Lung (tissue), 16 donors: ENCODE data around the gene PPP2R3A. TPM values are rescaled to one million over a fixed set of nuclear protein-coding genes. Genes with fewer than 3 reads are reported as not detected.
A peak's percentile ranks its signal among the peaks of the same experiment; 100 is the strongest.

Experiments
- ATAC-seq: fragments of 200-7000 bp; cut with Tn5 transposase; one replicate; pipeline ENCODE4 v1.9.1; 2020; ENCODE audit warnings: moderate number of reproducible peaks; ENCODE audit not compliant: insufficient read depth, low FRiP score
- DNase-seq, 3 donors: peaks; one replicate each; pipeline ENCODE4 v3.0.0-alpha.2; 2013 to 2017
- H3K27ac ChIP-seq, 2 donors: one replicate each; pipeline ENCODE4 v1.5.1; 2013; ENCODE audit warnings: mild to moderate bottlenecking in 2 of 2, moderate library complexity in 2 of 2, control low read depth in 1 of 2, inconsistent platforms in 1 of 2, low read depth in 1 of 2, low read length in 1 of 2
- H3K27me3 ChIP-seq, 3 donors: one replicate each; pipeline ENCODE4 v1.5.1; 2013; ENCODE audit warnings: low read length in 2 of 3; ENCODE audit not compliant: control insufficient read depth in 3 of 3, insufficient read depth in 3 of 3
- H3K36me3 ChIP-seq, 4 donors: one replicate each; pipeline ENCODE4 v1.5.1; 2013; ENCODE audit warnings: low read length in 4 of 4, mild to moderate bottlenecking in 1 of 4, moderate library complexity in 1 of 4; ENCODE audit not compliant: control insufficient read depth in 4 of 4, insufficient read depth in 4 of 4
- H3K4me1 ChIP-seq, 5 donors: one replicate each; pipeline ENCODE4 v1.5.1; 2013; ENCODE audit warnings: low read length in 5 of 5, mild to moderate bottlenecking in 2 of 5, moderate library complexity in 1 of 5; ENCODE audit not compliant: control insufficient read depth in 5 of 5, insufficient read depth in 5 of 5
- H3K4me3 ChIP-seq: one replicate; pipeline ENCODE4 v1.5.1; 2013; ENCODE audit warnings: mild to moderate bottlenecking, control low read depth, moderate library complexity
- H3K9ac ChIP-seq, 2 donors: one replicate each; pipeline ENCODE4 v1.5.1; 2013; ENCODE audit warnings: low read length in 2 of 2, control low read depth in 1 of 2; ENCODE audit not compliant: insufficient read depth in 1 of 2
- H3K9me3 ChIP-seq, 4 donors: one replicate each; pipeline ENCODE4 v1.5.1; 2013; ENCODE audit warnings: low read length in 3 of 4, mild to moderate bottlenecking in 1 of 4, moderate library complexity in 1 of 4; ENCODE audit not compliant: control insufficient read depth in 4 of 4, insufficient read depth in 3 of 4
- WGBS, 2 donors: extraction: QIAGEN DNeasy Blood & Tissue Kit; methylation state at CpG; one replicate each; pipeline ENCODE4 v1.1.7; 2013; 5-methylcytosine and 5-hydroxymethylcytosine counted together
- long read RNA-seq, 5 donors: transcript quantifications; one replicate each; lab custom pipeline, GENCODE V29; 2026
- polyA plus RNA-seq, 2 donors: library from polyadenylated mRNA; stranded (reverse); fragments of 200-250 nt; gene quantifications; one replicate each; pipeline ENCODE4 v1.2.1, GENCODE V29; 2013
- total RNA-seq, 2 donors: library from RNA; depleted of rRNA in 1 of 2; stranded (reverse); fragments of >200 nt in 1 of 2; gene quantifications; one replicate each; pipeline ENCODE4 v1.2.1, GENCODE V29; 2014 to 2021
- TF ChIP-seq, protein P1 (sequence below): IDR thresholded peaks from 2 replicates; pipeline ENCODE4 v1.5.1; 2012; ENCODE audit warnings: mild to moderate bottlenecking; ENCODE audit errors: control extremely low read depth, extremely low read depth
- donor health status: control.
- donor health status: control.
- donor health status: Bipolar disorder and iron deficiency.
- donor health status: healthy.
- donor health status: DM: yes; HTN: yes; CAD: no.

PPP2R3A gene, protein sequence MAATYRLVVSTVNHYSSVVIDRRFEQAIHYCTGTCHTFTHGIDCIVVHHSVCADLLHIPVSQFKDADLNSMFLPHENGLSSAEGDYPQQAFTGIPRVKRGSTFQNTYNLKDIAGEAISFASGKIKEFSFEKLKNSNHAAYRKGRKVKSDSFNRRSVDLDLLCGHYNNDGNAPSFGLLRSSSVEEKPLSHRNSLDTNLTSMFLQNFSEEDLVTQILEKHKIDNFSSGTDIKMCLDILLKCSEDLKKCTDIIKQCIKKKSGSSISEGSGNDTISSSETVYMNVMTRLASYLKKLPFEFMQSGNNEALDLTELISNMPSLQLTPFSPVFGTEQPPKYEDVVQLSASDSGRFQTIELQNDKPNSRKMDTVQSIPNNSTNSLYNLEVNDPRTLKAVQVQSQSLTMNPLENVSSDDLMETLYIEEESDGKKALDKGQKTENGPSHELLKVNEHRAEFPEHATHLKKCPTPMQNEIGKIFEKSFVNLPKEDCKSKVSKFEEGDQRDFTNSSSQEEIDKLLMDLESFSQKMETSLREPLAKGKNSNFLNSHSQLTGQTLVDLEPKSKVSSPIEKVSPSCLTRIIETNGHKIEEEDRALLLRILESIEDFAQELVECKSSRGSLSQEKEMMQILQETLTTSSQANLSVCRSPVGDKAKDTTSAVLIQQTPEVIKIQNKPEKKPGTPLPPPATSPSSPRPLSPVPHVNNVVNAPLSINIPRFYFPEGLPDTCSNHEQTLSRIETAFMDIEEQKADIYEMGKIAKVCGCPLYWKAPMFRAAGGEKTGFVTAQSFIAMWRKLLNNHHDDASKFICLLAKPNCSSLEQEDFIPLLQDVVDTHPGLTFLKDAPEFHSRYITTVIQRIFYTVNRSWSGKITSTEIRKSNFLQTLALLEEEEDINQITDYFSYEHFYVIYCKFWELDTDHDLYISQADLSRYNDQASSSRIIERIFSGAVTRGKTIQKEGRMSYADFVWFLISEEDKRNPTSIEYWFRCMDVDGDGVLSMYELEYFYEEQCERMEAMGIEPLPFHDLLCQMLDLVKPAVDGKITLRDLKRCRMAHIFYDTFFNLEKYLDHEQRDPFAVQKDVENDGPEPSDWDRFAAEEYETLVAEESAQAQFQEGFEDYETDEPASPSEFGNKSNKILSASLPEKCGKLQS (N-terminal part only)
- 10 to 100 TPM in 1 of 2 donors, 1 to 10 TPM in 1; 7.3 to 17.0 TPM for total RNA-seq
- 1 to 10 TPM; 1.6 to 1.8 TPM for polyA plus RNA-seq
- long read RNA-seq, donor 1: 0 reads
- long read RNA-seq, donor 2: 0 reads
- long read RNA-seq, donor 3: 0 reads
- long read RNA-seq, donor 4: 0 reads
- long read RNA-seq, donor 5: 0 reads

GRCh38 chr3:135965506-135966270, at the start of gene PPP2R3A:
Gene PPP2R3A (plus strand): TSS chr3:135965728. CDS start chr3:136001499, 35,771 bp downstream.
- TF ChIP-seq, protein P1, sequence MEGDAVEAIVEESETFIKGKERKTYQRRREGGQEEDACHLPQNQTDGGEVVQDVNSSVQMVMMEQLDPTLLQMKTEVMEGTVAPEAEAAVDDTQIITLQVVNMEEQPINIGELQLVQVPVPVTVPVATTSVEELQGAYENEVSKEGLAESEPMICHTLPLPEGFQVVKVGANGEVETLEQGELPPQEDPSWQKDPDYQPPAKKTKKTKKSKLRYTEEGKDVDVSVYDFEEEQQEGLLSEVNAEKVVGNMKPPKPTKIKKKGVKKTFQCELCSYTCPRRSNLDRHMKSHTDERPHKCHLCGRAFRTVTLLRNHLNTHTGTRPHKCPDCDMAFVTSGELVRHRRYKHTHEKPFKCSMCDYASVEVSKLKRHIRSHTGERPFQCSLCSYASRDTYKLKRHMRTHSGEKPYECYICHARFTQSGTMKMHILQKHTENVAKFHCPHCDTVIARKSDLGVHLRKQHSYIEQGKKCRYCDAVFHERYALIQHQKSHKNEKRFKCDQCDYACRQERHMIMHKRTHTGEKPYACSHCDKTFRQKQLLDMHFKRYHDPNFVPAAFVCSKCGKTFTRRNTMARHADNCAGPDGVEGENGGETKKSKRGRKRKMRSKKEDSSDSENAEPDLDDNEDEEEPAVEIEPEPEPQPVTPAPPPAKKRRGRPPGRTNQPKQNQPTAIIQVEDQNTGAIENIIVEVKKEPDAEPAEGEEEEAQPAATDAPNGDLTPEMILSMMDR: no peak
- H3K9me3 ChIP-seq: peaks cover 0 to 4% (median under 1%) of the 10 kb centered on the region in 4 donors
- DNase-seq: peak; percentile 90 to 97 (median 90)
- peak; percentile 95 for ATAC-seq
- H3K4me3 ChIP-seq: peak within 1 kb of the TSS; percentile 83
- H3K27ac ChIP-seq: peak within 1 kb of the TSS; percentile 93 to 95
- peak within 1 kb of the TSS; percentile 16 to 70 for H3K9ac ChIP-seq
- WGBS, 2 donors: 0 to 1% methylated on average over 30 to 83 of the region's 83 CpGs
- no peaks in the 10 kb centered on the region for H3K36me3 ChIP-seq
- H3K27me3 ChIP-seq: no peaks in the 10 kb centered on the region
- peaks cover 0 to 16% (median 13%) of the 10 kb centered on the region in 5 donors for H3K4me1 ChIP-seq

- Histone ChIP-seq H3K9ac (no peak overlapping the region), H3K9me3 (no peaks in the 10 kb centered on the region), H3K4me3 (no peak overlapping the region), H3K4me1 (no peaks in the 10 kb centered on the region), H3K27me3 (no peaks in the 10 kb centered on the region), H3K27ac (no peak overlapping the region), H3K36me3 (no peaks in the 10 kb centered on the region)
- ATAC-seq: no peak
- 42 to 62% methylated on average over 4 of the region's 4 CpGs for WGBS, 2 donors
- DNase-seq: no peak
- TF ChIP-seq, protein P1: no peak
Observed at GRCh38 chr3:135916310-135916709, 49.2 kb upstream of the PPP2R3A start.

GRCh38 chr3:135917076-135917475, 48.5 kb upstream of the PPP2R3A start:
- no peak overlapping the region for H3K9ac ChIP-seq
- H3K36me3 ChIP-seq: no peaks in the 10 kb centered on the region
- H3K27me3 ChIP-seq: no peaks in the 10 kb centered on the region
- no peak overlapping the region for H3K4me3 ChIP-seq
- ATAC-seq (no peak), DNase-seq (no peak)
- no peaks in the 10 kb centered on the region for H3K9me3 ChIP-seq
- TF ChIP-seq, protein P1: no peak
- H3K27ac ChIP-seq: no peak overlapping the region
- no peaks in the 10 kb centered on the region for H3K4me1 ChIP-seq
- WGBS, 2 donors: 52 to 62% methylated on average over 3 of the region's 3 CpGs
